GM19372 (cell line): ENCODE measurements around the gene NT5DC1.

Experiments
- ATAC-seq: cut with Tn5 transposase; IDR thresholded peaks from one replicate; pipeline ENCODE4 v1.9.1; 2021; ENCODE audit warnings: mild to moderate bottlenecking, low read depth, moderate library complexity; ENCODE audit not compliant: unreplicated experiment

The NT5DC1 gene

DNA sequence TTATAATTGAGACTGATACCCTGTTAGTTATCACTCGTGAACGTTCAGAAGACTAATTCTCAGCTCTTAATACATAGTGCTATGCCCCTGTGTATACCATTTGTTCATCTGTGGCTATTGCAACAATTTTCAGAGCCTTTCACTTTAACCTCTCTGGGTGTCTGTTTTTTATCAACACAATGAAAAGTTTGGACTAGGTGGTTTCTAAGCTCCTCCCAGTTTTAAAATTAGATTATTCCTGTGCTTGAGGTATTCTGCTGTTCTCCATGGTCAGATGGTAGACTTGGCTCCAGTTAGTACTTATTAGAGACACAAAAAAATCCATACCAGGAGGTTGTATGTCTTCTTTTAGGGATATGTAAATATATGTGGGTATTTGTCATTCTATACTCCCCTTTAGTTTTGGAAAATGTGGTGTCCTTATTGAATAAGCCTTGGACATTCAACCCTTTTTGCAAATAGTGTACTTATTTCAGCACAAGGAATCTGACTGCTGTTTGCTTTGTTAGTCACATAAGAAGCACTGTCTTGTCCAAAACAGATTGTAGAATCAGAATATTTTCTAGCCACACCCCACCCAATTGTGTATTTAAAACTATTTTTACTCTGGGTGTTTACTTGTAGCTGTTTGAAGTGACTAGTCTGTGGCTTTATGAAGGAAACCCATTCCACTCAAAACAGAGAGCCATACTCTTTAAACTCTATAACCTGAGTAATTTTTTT is 27.3 kb downstream of the NT5DC1 start:
- ATAC-seq, result no peak

DNA sequence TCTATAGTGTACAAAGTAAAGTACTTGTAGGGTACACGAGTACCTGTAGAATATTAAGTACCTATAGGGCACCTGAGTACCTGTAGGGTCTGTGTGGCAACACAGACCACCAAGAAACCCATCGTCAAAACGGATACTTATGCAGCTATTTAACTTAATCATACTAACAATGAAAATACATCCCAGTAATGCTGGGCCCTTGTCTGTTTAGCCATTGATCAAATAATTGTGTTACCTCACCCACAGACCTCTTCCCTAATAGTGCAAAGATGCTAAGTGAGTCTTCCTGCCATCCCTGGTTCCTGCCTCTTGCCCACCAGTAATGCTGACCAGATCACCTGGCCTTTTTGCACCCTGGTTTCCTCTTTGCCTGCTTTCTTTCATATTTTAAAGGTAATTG is 32.8 kb downstream of the NT5DC1 start:
- ATAC-seq, result no peak

DNA sequence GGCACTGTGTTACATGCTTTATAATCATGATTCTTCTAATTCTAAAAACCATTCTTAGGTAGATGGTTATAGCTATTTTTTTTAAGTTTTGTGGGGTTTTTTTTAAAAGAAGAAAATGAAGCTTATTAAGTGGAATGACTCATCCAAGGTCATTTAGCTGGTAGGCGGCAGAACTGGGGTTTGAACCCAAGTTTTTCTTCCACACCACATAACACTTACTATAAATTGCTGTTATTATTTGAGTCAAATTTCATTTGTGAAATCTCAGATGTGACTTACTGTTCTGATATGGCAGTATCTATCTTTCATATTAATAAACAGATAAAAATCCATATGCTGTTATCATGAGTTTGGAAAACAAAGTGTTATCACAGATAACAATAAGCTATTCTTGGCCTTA is 35.7 kb downstream of the NT5DC1 start:
- no peak for ATAC-seq

DNA sequence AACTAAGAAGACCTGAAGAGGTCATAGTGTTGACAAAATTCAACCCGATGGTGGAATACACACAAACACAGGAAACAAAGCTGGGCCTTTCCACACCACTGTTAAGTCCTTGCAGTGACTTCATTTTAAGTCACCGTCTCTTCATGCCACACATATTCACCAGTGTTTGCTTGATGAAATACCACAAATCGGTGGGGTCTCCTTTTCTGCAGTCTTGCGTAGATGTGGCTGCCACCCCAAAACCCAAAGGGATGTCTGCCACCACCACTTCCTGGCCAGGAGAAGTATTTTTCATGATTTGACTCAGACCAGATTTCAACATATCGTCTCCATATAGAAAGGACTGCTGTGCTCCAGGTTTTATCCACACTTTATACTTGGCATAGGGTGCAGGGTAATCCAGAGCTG is 36.3 kb downstream of the NT5DC1 start:
- ATAC-seq, result no peak

DNA sequence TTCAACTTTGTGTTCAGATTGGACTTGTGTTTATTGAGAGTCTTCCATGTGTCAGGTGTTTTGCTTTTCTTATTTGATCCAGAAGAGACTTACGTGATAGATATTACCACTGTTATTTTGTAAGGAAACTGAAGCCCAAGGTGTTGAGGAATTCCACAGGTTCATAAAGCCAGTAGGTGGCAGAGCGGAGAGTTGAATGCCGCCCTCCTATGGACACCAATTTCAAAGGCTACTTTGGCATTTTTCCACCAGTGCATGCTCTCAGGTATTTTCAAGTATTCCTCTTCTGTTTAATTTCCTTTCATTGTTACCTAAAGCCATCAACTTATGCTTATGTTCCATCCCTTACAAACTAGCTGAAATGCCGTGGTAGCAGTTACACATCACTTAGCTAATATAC is 39.3 kb downstream of the NT5DC1 start:
- ATAC-seq, result no peak

DNA sequence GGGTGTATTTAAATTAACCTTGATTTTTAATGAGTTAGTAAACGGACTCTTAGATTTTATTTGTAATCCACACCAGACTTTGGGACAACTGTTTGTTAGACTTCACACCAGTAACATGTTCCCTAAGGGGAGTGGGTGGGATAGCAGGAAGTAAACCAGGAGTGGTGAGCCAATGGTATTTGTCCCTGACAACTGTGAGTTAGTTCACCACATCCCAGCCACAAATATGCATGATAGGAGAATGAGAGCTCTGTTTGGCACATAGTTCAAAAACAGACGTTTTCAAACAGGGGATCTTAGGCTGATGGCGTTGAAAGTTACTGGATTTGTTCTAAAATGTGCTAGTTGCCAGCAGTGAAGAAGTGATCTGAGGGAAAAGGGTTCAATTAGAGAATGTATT is 44.0 kb downstream of the NT5DC1 start:
- ATAC-seq, result no peak

DNA sequence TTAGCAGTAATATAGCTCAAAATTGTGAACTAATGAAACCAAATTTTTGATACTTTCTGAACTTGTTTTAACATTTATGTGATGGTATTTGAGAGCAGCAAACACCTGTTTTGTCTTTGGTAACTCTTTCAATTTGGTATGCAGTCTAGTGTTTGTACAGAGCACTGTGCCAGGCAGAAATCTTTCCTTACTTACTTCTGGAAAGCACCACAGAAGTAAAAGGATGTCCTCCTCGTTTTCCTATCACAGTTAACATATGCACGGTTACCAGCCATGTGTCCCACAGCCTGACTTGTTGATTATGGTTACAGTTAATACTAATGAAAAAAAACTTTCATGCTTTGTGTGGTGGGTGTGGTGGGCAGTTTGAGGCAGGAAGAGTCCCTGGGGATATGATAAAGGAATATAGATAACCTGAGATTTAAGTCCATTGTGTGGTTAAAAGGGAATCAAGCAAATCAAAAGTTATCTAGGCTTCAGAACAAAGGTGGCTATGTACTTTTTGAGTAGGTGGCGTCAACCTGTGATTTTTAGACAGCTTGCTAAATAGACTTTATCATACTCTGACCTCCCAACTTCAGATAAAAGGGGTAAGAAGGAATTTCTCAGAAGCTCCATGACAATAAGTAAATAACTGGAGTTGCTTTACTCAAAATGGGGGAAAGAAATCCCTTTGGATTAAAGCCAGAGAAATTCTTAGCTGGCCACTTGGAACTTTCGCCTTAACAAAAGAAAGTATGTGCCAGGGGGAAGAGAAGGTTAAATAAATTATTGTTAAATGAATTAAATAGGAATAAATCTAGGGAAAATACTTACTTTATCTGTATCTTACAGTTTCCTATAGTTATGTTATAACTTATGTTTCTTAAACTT is 45.4 kb downstream of the NT5DC1 start:
- ATAC-seq, result no peak

DNA sequence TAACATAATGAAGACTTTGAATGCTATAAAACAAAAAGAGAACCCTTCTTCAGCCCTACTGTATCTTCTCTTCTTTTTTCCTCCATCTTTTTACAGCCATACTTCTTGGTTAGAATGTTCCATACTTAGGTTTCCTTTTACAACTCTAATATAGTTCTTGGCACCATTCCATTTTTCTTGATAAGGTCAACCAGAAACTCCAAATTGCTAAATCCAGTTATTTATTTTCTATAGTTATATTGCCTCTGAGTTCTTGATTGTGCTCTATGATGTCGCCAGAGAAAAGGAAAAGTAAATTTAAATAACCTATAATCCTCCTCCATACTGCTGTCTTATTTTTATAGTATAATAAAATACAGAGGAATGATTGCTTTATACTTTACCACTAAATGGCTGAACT is 52.0 kb downstream of the NT5DC1 start:
- ATAC-seq, result no peak

DNA sequence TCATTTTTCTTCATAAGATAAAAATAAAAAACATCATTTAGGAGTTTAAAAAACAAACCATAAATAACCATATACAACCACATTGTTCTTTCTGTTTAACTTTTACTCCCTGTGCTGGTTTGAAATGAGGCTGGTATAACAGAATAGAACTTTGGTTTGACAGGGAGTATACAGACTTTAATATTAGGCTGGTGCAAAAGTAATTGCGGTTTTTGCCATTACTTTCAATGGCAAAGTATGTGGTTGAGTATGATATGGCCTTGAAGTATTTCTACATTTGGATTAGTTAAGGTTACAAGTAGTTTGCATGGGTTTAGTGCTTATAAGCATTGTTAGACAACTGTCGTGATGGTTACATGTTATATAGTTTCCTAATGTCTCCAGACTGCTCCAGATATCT is 54.2 kb downstream of the NT5DC1 start:
- no peak for ATAC-seq

DNA sequence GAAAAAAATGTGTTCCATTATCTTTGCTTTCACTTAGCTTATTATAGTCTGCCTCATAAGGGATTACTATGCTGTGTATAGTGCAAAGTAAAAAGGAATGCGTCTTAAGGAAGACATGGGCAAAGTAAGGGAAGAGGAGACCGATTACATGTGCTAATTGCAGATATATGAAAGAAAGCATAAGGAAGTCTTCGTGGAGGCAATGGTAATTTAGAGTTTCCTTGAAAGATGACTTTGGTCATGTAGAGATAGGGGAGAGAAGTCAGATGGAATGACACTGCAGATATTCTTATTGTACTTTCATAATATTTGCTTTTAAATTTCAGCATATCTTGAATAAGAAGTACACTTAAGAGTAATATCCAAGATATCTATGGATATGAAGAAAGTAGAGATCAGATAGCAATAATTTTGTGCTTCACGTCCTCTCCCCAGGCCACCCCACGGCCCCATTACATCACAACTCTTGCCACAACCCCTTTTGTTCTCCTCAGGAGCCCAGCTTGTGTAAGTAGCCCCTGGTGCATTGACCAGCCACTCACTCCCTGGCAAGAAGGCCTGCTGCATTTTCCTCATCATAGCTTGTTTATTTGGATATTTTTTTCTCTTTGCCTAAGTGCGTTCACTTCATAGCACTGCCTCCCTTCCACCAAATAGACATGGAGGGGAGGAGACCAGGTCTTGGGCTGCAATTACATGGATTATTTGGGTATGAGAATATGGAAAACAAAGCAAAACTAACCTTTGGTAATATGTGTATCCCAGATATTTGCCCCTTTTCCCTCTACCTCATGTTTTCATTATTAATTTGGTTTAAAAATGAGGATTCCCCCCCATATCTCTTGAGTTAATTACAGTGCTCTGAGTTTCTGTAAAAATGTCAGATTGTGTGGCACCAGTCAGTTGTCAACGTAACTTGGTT is 56.0 kb downstream of the NT5DC1 start:
- no peak for ATAC-seq

DNA sequence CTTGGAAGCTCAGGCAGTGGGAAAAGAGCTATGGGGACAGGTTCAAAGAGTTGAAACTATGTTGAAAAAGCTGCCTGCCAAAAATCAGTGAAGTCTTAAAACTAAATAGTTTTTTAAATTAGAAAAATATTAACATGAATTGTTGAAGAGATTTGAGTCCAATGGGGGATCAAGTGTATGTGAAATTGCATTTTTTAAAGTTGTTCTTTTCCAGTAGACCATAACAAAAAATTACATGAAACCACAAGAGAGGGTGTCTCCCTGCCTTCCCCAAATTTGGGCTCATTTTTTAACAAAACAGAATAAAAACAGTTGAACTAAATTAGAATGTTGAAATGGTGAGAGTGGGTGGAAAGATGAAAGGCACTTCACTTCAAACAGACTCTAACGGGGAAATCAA is 56.7 kb downstream of the NT5DC1 start:
- no peak for ATAC-seq

DNA sequence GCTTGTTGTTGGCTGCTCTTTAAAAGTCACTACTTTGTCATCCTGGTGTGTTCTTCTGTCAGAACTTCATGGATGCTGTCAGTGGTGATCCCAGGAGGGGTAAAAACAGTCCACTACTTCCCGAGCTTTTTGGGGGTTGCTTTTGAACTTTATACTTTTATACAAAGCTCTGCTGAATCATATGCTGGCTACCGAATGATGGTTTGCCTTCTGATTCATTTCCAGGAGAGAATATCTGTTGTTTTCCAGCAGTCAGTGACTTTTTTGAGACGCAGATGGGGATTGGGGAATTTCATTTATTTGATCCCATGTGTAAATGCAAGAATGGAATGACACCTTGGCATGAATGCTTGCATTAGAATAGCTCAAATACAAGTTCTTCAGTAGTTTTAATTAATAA is 58.0 kb downstream of the NT5DC1 start:
- ATAC-seq, result no peak

DNA sequence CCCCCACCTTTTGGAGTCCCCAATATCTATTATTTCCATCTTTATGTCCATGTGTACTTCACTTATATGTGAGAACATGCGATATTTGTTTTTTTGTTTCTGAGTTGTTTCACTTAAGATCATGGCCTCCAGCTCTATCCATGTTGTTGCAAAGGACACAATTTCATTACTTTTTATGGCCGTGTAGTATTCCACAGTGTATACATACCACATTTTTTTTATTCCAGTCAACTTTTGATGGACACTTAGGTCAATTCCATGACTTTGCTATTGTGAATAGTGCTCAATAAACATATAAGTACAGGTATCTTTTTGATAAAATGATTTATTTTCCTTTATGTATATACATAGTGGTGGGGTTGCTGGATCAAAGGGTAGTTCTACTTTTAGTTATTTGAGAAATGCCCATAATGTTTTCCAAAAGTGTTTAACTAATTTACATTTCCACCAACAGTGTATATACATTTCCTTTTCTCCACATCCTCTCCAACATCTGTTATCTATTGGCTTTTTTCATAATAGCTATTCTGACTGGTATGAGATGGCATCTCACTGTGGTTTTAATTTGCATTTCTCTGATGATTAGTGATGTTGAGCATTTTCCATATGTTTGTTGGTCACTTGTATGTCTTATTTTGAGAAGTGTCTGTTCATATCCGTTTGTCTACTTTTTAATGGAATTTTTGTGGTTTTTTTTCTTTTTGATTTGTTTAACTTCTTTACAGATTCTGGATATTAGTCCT is 59.3 kb downstream of the NT5DC1 start:
- no peak for ATAC-seq

DNA sequence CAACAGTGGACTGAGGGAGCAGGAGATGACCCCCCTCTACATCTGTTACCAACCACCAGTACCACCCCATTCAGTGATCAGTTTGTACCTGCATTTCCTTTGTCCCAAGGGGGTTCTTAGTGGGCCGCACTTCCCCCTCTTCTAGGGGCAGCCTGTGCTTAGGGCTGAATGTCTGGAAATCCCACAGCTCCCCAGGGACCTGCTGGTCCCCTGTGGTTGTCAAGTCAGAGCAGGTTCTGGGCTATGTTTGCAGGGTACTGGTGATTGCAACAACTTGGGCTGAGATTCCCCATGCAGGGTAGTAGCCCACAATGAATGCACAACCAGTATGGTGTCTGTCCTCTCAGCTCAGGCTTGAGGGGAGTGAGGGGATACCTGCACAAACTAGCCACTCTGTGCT is 64.9 kb downstream of the NT5DC1 start:
- no peak for ATAC-seq

DNA sequence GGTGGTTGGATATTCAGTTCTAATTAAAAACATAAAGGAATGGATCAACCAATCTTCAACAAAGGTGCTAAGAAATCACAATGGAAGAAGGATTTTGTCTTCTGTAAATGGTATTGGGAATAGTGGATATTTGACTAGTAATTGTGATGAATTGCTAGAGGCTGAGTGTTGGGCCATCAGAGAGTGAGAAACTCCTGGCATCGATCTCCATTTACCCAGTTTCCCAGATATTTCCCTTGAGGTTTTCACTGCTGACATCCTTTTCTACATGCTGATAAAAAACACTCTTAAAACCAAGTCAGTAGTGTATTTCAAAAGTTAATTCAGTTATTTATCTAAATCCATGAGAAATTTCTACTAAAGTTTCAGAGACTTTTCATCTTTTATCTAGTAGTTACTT is 65.7 kb downstream of the NT5DC1 start:
- no peak for ATAC-seq

DNA sequence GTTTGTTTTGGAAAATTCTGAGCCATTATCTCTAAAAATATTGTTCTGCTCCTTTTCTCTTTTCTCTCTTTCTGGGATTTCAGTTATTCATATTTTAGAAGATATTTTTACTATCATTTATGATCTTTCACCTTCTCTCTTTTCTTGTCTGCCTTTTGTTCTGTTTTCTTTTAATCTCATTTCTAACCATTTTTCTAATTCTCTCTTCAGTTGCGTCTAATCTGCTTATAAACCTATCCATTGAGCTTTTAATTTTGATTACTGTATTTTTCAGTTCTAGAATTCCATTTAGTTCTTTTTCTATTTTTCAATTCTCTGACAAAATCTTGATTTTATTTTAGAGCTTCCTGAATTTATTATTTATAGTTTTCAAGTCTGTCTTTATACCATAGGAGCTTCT is 67.5 kb downstream of the NT5DC1 start:
- no peak for ATAC-seq

DNA sequence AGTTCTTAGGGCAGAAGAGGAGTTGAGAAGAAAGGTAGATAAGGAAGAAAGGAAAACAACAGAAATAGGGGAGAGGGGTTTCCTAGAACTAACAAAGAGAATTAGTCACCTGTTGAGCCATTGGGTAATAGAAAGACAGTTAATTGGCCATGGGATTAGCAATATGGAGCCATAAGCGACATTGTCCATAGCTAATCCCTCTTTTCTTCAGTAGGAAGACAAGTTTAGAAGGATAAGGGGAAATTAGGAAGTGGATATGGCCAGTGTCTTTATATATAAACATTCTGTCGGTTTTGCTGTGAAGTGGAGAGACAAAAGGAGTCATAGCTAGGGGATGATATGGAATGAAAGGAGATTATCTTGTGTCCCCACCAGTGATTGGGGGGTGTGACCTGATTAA is 69.2 kb downstream of the NT5DC1 start:
- no peak for ATAC-seq

DNA sequence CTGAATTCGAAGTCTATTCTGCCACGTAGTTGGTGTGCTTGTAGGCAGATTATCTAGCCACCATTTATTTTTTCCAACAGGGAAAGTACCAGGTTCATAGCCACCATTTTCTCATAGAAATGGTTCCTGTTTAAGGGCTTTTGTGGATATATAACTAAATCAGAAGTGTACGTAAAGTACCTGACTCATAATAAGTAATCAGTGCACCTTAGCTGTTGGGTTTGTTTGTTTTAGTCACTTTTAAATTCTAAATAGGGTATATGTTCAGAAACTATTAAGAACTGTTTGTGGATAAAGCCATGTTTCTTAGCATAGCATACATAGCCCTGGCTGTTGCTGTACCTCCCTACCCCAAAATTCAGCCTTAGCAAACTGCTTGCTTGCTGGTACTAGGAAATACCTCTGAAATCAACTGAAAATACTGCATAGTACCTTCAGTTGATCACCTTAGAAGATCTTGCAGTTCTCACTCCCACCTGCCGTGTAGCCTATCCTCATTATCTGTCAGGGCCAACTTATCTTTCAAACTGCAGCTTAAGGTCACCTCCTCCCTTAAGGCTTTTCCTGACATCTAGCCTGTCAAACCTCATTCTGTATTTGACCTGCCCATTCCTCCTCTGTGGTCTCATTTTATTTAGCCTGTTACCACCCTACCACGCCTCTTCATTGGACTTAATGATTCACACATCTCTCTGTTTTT is 69.9 kb downstream of the NT5DC1 start:
- no peak for ATAC-seq

DNA sequence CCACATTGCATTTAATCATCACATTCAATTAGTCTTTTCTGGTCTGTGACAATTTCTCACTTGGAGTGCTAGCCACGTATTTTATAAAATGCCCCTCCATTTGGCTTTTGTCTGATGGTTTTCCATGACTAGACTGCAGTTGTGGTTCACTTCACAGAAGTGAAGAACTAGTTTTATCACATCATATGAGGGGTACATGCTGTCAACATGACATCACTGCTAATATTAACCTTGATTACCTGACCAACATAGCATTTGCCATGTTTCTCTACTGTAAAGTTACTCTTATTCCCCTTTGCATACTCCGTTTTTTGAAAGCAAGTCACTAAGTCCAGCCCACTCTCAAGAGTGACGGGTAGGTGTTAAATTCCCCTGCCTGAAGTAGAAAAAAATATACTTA is 73.3 kb downstream of the NT5DC1 start:
- ATAC-seq, result no peak

DNA sequence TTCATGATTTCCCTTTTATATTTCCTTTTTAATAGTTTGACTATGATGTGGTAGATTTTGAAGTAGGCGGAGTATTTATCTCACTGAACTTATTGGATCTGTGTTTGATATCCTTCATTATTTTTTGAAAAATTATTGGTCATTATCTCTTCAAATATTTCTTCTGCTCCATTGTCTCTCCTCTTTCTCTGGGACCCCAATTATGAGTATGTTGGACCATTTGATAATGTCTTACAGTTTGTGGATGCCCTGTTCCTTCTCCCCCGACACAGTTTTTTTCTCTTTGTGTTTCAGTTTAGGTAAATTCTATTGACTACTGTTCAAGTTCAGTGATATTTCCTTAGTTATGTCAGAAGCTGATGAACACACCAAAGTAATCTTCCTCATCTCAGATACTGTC is 74.7 kb downstream of the NT5DC1 start:
- no peak for ATAC-seq
